Activated T-cell treated with anti-CD3 and anti-CD28 coated beads, Interleukin-2, amount 50 U/mL, for 4 hours (primary cell): ENCODE results near the gene KIR2DL1. TPM values are rescaled to one million over a fixed set of nuclear protein-coding genes. Genes with fewer than 3 reads are reported as not detected.
"Not testable (repeated sequence)": the region's sequence is repeated elsewhere in the genome, so short reads cannot be mapped to it uniquely, and the experiment has no call there.

Source experiments
- ATAC-seq, 2 donors: fragments of 200-7000 bp; cut with Tn5 transposase; one replicate each; pipeline ENCODE4 v1.10.0; 2021
- DNase-seq: peaks from one replicate; pipeline ENCODE4 v3.0.0-alpha.2; 2020
- H3K27me3 Mint-ChIP-seq: one replicate; pipeline ENCODE4 v1.8.0; 2021; ENCODE audit warnings: low read depth, mixed read lengths
- H3K36me3 Mint-ChIP-seq: one replicate; pipeline ENCODE4 v1.8.0; 2022; ENCODE audit warnings: mixed read lengths; ENCODE audit not compliant: insufficient read depth
- H3K4me1 Mint-ChIP-seq: one replicate; pipeline ENCODE4 v1.8.0; 2021; ENCODE audit warnings: low read depth, mixed read lengths
- H3K4me3 Mint-ChIP-seq: one replicate; pipeline ENCODE4 v1.8.0; 2021; ENCODE audit warnings: mild to moderate bottlenecking, moderate library complexity, mixed read lengths
- H3K9me3 Mint-ChIP-seq: one replicate; pipeline ENCODE4 v1.8.0; 2021; ENCODE audit warnings: mixed read lengths
- total RNA-seq, 3 donors: library from RNA; stranded (reverse); gene quantifications; one replicate each; pipeline ENCODE4 v1.2.1, GENCODE V29; 2021

The KIR2DL1 gene
- total RNA-seq, 3 donors from 2014 or later: not detected

GRCh38 chr19:54786091-54786723 is 16.6 kb downstream of the KIR2DL1 start:
- not testable (repeated sequence) for H3K9me3 Mint-ChIP-seq, H3K36me3 Mint-ChIP-seq, DNase-seq, H3K4me1 Mint-ChIP-seq, ATAC-seq, H3K4me3 Mint-ChIP-seq
- peaks cover 18% of the 10 kb centered on the region for H3K27me3 Mint-ChIP-seq

GRCh38 chr19:54788154-54788553 is 18.6 kb downstream of the KIR2DL1 start:
- H3K36me3 Mint-ChIP-seq, DNase-seq: not testable (repeated sequence)

GRCh38 chr19:54790711-54791110 is 21.1 kb downstream of the KIR2DL1 start:
- DNase-seq (no peak), ATAC-seq (no peak)
- Mint-ChIP-seq H3K4me3 (no peak overlapping the region), H3K36me3 (no peaks in the 10 kb centered on the region), H3K9me3 (peaks cover 3% of the 10 kb centered on the region), H3K4me1 (peaks cover 17% of the 10 kb centered on the region), H3K27me3 (peaks cover 3% of the 10 kb centered on the region)

More at GRCh38 chr19:54788154-54788553, 18.6 kb downstream of the KIR2DL1 start:
- not testable (repeated sequence) for H3K9me3 Mint-ChIP-seq, H3K4me3 Mint-ChIP-seq, ATAC-seq, H3K4me1 Mint-ChIP-seq
- peaks cover 13% of the 10 kb centered on the region for H3K27me3 Mint-ChIP-seq

- Mint-ChIP-seq H3K9me3 (peaks cover 3% of the 10 kb centered on the region), H3K4me3 (no peak overlapping the region), H3K36me3 (no peaks in the 10 kb centered on the region), H3K27me3 (peaks cover 4% of the 10 kb centered on the region), H3K4me1 (peaks cover 17% of the 10 kb centered on the region)
- DNase-seq: no peak
- no peak for ATAC-seq
Measured at GRCh38 chr19:54791476-54791875, 21.9 kb downstream of the KIR2DL1 start.

GRCh38 chr19:54792814-54793213 is 23.2 kb downstream of the KIR2DL1 start:
- DNase-seq: no peak

GRCh38 chr19:54795758-54796157 is 26.2 kb downstream of the KIR2DL1 start:
- no peaks in the 10 kb centered on the region for H3K36me3 Mint-ChIP-seq
- DNase-seq: no peak
- no peak for ATAC-seq
- peaks cover 6% of the 10 kb centered on the region for H3K9me3 Mint-ChIP-seq
- no peak overlapping the region for H3K4me3 Mint-ChIP-seq
- peaks cover 29% of the 10 kb centered on the region for H3K27me3 Mint-ChIP-seq
- peaks cover 17% of the 10 kb centered on the region for H3K4me1 Mint-ChIP-seq

More at GRCh38 chr19:54792814-54793213, 23.2 kb downstream of the KIR2DL1 start:
- Mint-ChIP-seq H3K27me3 (peaks cover 16% of the 10 kb centered on the region), H3K36me3 (no peaks in the 10 kb centered on the region), H3K4me3 (peak overlapping the region; percentile 74), H3K4me1 (peaks cover 17% of the 10 kb centered on the region), H3K9me3 (peaks cover 3% of the 10 kb centered on the region)
- no peak for ATAC-seq

- ATAC-seq (peak in 1 of 2 donors; percentile 32), DNase-seq (no peak)
- Mint-ChIP-seq H3K4me3 (peak within 1 kb of the TSS; percentile 19), H3K4me1 (no peaks in the 10 kb centered on the region), H3K9me3 (peaks cover 4% of the 10 kb centered on the region), H3K36me3 (no peaks in the 10 kb centered on the region), H3K27me3 (peaks cover 20% of the 10 kb centered on the region)
Measured at GRCh38 chr19:54803410-54803809, 33.8 kb downstream of the KIR2DL1 start, which contains the start of gene KIR2DL4. KIR2DL4 (plus strand) TSS chr19:54803610; CDS start chr19:54803652, 42 bp downstream.

- peaks cover 15% of the 10 kb centered on the region for H3K27me3 Mint-ChIP-seq
- peaks cover 3% of the 10 kb centered on the region for H3K9me3 Mint-ChIP-seq
- ATAC-seq: no peak
- H3K4me3 Mint-ChIP-seq: no peak overlapping the region
- DNase-seq: no peak
- H3K36me3 Mint-ChIP-seq: no peaks in the 10 kb centered on the region
- no peaks in the 10 kb centered on the region for H3K4me1 Mint-ChIP-seq
Measured at GRCh38 chr19:54804101-54804500, 34.5 kb downstream of the KIR2DL1 start.

- DNase-seq: no peak
- H3K4me1 Mint-ChIP-seq: no peaks in the 10 kb centered on the region
- no peaks in the 10 kb centered on the region for H3K36me3 Mint-ChIP-seq
- peaks cover 3% of the 10 kb centered on the region for H3K9me3 Mint-ChIP-seq
- no peak overlapping the region for H3K4me3 Mint-ChIP-seq
- ATAC-seq: no peak
- H3K27me3 Mint-ChIP-seq: peaks cover 15% of the 10 kb centered on the region
Measured at GRCh38 chr19:54804571-54804970, 35.0 kb downstream of the KIR2DL1 start.

GRCh38 chr19:54805665-54806515 is 36.3 kb downstream of the KIR2DL1 start:
- Mint-ChIP-seq H3K27me3 (peaks cover 14% of the 10 kb centered on the region), H3K36me3 (no peaks in the 10 kb centered on the region)
- no peak for ATAC-seq

GRCh38 chr19:54806516-54806838 is 36.9 kb downstream of the KIR2DL1 start:
- Mint-ChIP-seq H3K36me3 (no peaks in the 10 kb centered on the region), H3K9me3 (no peaks in the 10 kb centered on the region), H3K27me3 (peaks cover 14% of the 10 kb centered on the region), H3K4me3 (no peak overlapping the region), H3K4me1 (no peaks in the 10 kb centered on the region)
- no peak for ATAC-seq
- DNase-seq: no peak

More at GRCh38 chr19:54805665-54806515, 36.3 kb downstream of the KIR2DL1 start:
- no peak for DNase-seq
- Mint-ChIP-seq H3K9me3 (peaks cover 3% of the 10 kb centered on the region), H3K4me3 (no peak overlapping the region), H3K4me1 (no peaks in the 10 kb centered on the region)

GRCh38 chr19:54814571-54814970 is 45.0 kb downstream of the KIR2DL1 start:
- ATAC-seq, H3K4me3 Mint-ChIP-seq, H3K36me3 Mint-ChIP-seq, H3K4me1 Mint-ChIP-seq, DNase-seq, H3K9me3 Mint-ChIP-seq: not testable (repeated sequence)
- H3K27me3 Mint-ChIP-seq: peaks cover 17% of the 10 kb centered on the region

- Mint-ChIP-seq H3K4me3 (peak within 1 kb of the TSS; percentile 42), H3K27me3 (peaks cover 16% of the 10 kb centered on the region)
- not testable (repeated sequence) for H3K4me1 Mint-ChIP-seq, H3K9me3 Mint-ChIP-seq, DNase-seq, H3K36me3 Mint-ChIP-seq, ATAC-seq
Measured at GRCh38 chr19:54816251-54816650, 46.7 kb downstream of the KIR2DL1 start, which contains the start of gene KIR3DL1. KIR3DL1 (plus strand) TSS chr19:54816468.

- Mint-ChIP-seq H3K4me3 (no peak overlapping the region), H3K4me1 (no peaks in the 10 kb centered on the region), H3K27me3 (peaks cover 15% of the 10 kb centered on the region), H3K9me3 (no peaks in the 10 kb centered on the region), H3K36me3 (no peaks in the 10 kb centered on the region)
- no peak for ATAC-seq
- no peak for DNase-seq
Measured at GRCh38 chr19:54817670-54818536, 48.3 kb downstream of the KIR2DL1 start.
